ENCODE results near the gene RALGDS.
A peak's percentile ranks its signal among the peaks of the same experiment; 100 is the strongest.

Gene RALGDS

GRCh38 chr9:133164191-133164590, 43.2 kb upstream of the RALGDS start:
- TF ChIP-seq TCF4 (CRISPR knock-in tag; IDR thresholded peaks at IDR 0.05; ENCODE audit: borderline replicate concordance) (no peak), ZFP3 (CRISPR knock-in tag; IDR thresholded peaks at IDR 0.05) (no peak), GLIS3 (CRISPR knock-in tag; IDR thresholded peaks at IDR 0.05) (no peak), ZNF565 (CRISPR knock-in tag; conservative IDR thresholded peaks at IDR 0.05; ENCODE audit: low read depth) (no peak), PATZ1 (CRISPR knock-in tag; IDR thresholded peaks at IDR 0.05; ENCODE audit: borderline replicate concordance) (no peak), ZC3H10 (CRISPR knock-in tag; IDR thresholded peaks at IDR 0.05) (no peak), POU6F1 (CRISPR knock-in tag; IDR thresholded peaks at IDR 0.05; ENCODE audit: borderline replicate concordance, low read depth) (no peak), OSR1 (CRISPR knock-in tag; IDR thresholded peaks at IDR 0.05) (no peak), CSRNP3 (CRISPR knock-in tag; IDR thresholded peaks at IDR 0.05) (no peak), BACH2 (CRISPR knock-in tag; IDR thresholded peaks at IDR 0.05; ENCODE audit: borderline replicate concordance) (no peak)
- no peak for ATAC-seq

- TF ChIP-seq ESRRG (CRISPR knock-in tag; IDR thresholded peaks at IDR 0.05) (no peak), TCF4 (CRISPR knock-in tag; IDR thresholded peaks at IDR 0.05; ENCODE audit: borderline replicate concordance) (no peak), CSRNP3 (CRISPR knock-in tag; IDR thresholded peaks at IDR 0.05) (no peak), ZNF8 (CRISPR knock-in tag; IDR thresholded peaks at IDR 0.05) (no peak), PPARA (CRISPR knock-in tag; IDR thresholded peaks at IDR 0.05; ENCODE audit: borderline replicate concordance) (no peak), ISL1 (CRISPR knock-in tag; IDR thresholded peaks at IDR 0.05) (no peak), BACH2 (CRISPR knock-in tag; IDR thresholded peaks at IDR 0.05; ENCODE audit: borderline replicate concordance) (no peak), ZFP30 (CRISPR knock-in tag; IDR thresholded peaks at IDR 0.05) (no peak), RARB (CRISPR knock-in tag; IDR thresholded peaks at IDR 0.05) (no peak), OSR1 (CRISPR knock-in tag; IDR thresholded peaks at IDR 0.05) (no peak), GLIS3 (CRISPR knock-in tag; IDR thresholded peaks at IDR 0.05) (no peak), CREB5 (CRISPR knock-in tag; IDR thresholded peaks at IDR 0.05; ENCODE audit: low read depth) (no peak), CSDC2 (CRISPR knock-in tag; IDR thresholded peaks at IDR 0.05) (no peak), ZNF565 (CRISPR knock-in tag; conservative IDR thresholded peaks at IDR 0.05; ENCODE audit: low read depth) (no peak)
- ATAC-seq = peak; percentile 57
Measured at GRCh38 chr9:133163504-133164172, 42.6 kb upstream of the RALGDS start, which contains the start of gene GBGT1. Gene GBGT1 (minus strand): TSS chr9:133163914. CDS start chr9:133162412, 1,502 bp downstream.

- TF ChIP-seq ZFP30 (CRISPR knock-in tag; IDR thresholded peaks at IDR 0.05) (no peak), PPARA (CRISPR knock-in tag; IDR thresholded peaks at IDR 0.05; ENCODE audit: borderline replicate concordance) (no peak), ZFP3 (CRISPR knock-in tag; IDR thresholded peaks at IDR 0.05) (no peak), TOX (CRISPR knock-in tag; IDR thresholded peaks at IDR 0.05; ENCODE audit: borderline replicate concordance) (no peak), CSRNP3 (CRISPR knock-in tag; IDR thresholded peaks at IDR 0.05) (no peak)
- no peak for ATAC-seq
Measured at GRCh38 chr9:133162861-133163503, 41.9 kb upstream of the RALGDS start.
